T-helper 1 cell treated with Interleukin-12 subunit alpha and Interleukin-12 subunit beta and Interleukin-4 antibody, amounts not matched to agents 30 ng/mL and 1 ng/mL, for 36 hours (primary cell): ENCODE results near the gene KIF26A. TPM values are rescaled to one million over a fixed set of nuclear protein-coding genes. Genes with fewer than 3 reads are reported as not detected.

Experiments
- intact Hi-C: fragments of 100-400 bp; cut with micrococcal nuclease; formaldehyde crosslinking; loops from one replicate; pipeline ENCODE4 v1.15.1; 2024
- total RNA-seq: library from RNA; stranded (reverse); gene quantifications from 2 replicates; pipeline ENCODE4 v1.2.3, GENCODE V29; 2022

The KIF26A gene
- total RNA-seq, 1 donor from 2014 or later: 0.66 TPM

GRCh38 chr14:104101086-104101621, 37.2 kb upstream of the KIF26A start:
- intact Hi-C loops: no loop called here

- intact Hi-C loops: no loop called here
These were observed 36.6 kb upstream of the KIF26A start for GRCh38 chr14:104101651-104102281.

- intact Hi-C loops: no loop called here
These were observed 36.0 kb upstream of the KIF26A start for GRCh38 chr14:104102282-104102914.

GRCh38 chr14:104103061-104103445, 35.3 kb upstream of the KIF26A start:
- intact Hi-C loops: no loop called here

- intact Hi-C loops: no loop called here
These were observed 34.8 kb upstream of the KIF26A start for GRCh38 chr14:104103446-104104075.

GRCh38 chr14:104104076-104104901, 34.1 kb upstream of the KIF26A start:
- intact Hi-C loops: no loop called here

- intact Hi-C loops: no loop called here
These were observed 33.1 kb upstream of the KIF26A start for GRCh38 chr14:104105071-104105821.

- intact Hi-C loops: no loop called here
These were observed 32.4 kb upstream of the KIF26A start for GRCh38 chr14:104105822-104106470.

GRCh38 chr14:104106471-104106991, 31.9 kb upstream of the KIF26A start:
- intact Hi-C loops: no loop called here

GRCh38 chr14:104107101-104107581, 31.2 kb upstream of the KIF26A start:
- intact Hi-C loops: no loop called here

- intact Hi-C loops: no loop called here
These were observed 30.5 kb upstream of the KIF26A start for GRCh38 chr14:104107611-104108569.

GRCh38 chr14:104108570-104109541, 29.5 kb upstream of the KIF26A start:
- intact Hi-C loops: no loop called here

GRCh38 chr14:104109731-104110361, 28.5 kb upstream of the KIF26A start:
- intact Hi-C loops: no loop called here

- intact Hi-C loops: no loop called here
These were observed 27.7 kb upstream of the KIF26A start for GRCh38 chr14:104110491-104111209.

GRCh38 chr14:104111301-104112112, 26.9 kb upstream of the KIF26A start:
- intact Hi-C loops: no loop called here

GRCh38 chr14:104112113-104112505, 26.3 kb upstream of the KIF26A start:
- intact Hi-C loops: no loop called here
